Psoas muscle (tissue), 8 donors: Measurements from ENCODE around the gene FRYL. TPM values are rescaled to one million over a fixed set of nuclear protein-coding genes. Genes with fewer than 3 reads are reported as not detected.

ENCODE experiments used
- ATAC-seq, 4 donors: fragments of 200-7000 bp; cut with Tn5 transposase; one replicate each; pipeline ENCODE4 v1.9.1; 2020; ENCODE audit warnings: moderate library complexity in 3 of 4, mild to moderate bottlenecking in 2 of 4
- DNase-seq, 2 donors: peaks; one replicate each; pipeline ENCODE4 v3.0.0-alpha.2; 2020
- H3K27ac ChIP-seq: fragments of 200-600 bp; one replicate; pipeline ENCODE4 v1.8.0; 2022
- H3K27me3 ChIP-seq, 3 donors: fragments of 200-600 bp in 1 of 3; one replicate each; pipeline versions ENCODE4 v1.6.1 to v1.8.0; 2013 to 2022; ENCODE audit warnings: low read length in 2 of 3, mild to moderate bottlenecking in 2 of 3, moderate library complexity in 1 of 3; ENCODE audit not compliant: insufficient read depth in 3 of 3
- H3K36me3 ChIP-seq, 2 donors: fragments of 200-600 bp in 1 of 2; one replicate each; pipeline versions ENCODE4 v1.6.1 to v1.8.0; 2013 to 2022; ENCODE audit warnings: low read depth in 1 of 2, mild to moderate bottlenecking in 1 of 2, moderate library complexity in 1 of 2; ENCODE audit not compliant: insufficient read depth in 1 of 2
- H3K4me1 ChIP-seq: fragments of 200-600 bp; one replicate; pipeline ENCODE4 v1.8.0; 2022
- H3K4me3 ChIP-seq: fragments of 200-600 bp; one replicate; pipeline ENCODE4 v1.8.0; 2022; ENCODE audit warnings: mild to moderate bottlenecking
- H3K9me3 ChIP-seq: fragments of 200-600 bp; one replicate; pipeline ENCODE4 v1.8.0; 2022
- CTCF ChIP-seq: fragments of 200-600 bp; IDR thresholded peaks from one replicate; pipeline ENCODE4 v1.8.0; 2022; ENCODE audit warnings: antibody characterized with exemption
- WGBS, 3 donors: extraction: QIAGEN DNeasy Blood & Tissue Kit; methylation state at CpG; one replicate each; pipeline versions ENCODE4 v1.1.6 to v1.1.7; 2013; 5-methylcytosine and 5-hydroxymethylcytosine counted together
- intact Hi-C, 2 donors: fragments of 100-400 bp; cut with DNase I; formaldehyde crosslinking; loops; one replicate each; pipeline versions ENCODE4 v1.11.0 to v1.14.2; 2022
- polyA plus RNA-seq, 3 donors: library from polyadenylated mRNA; stranded (reverse); fragments of 200-250 nt; gene quantifications; one replicate each; pipeline ENCODE4 v1.2.3, GENCODE V29; 2013
- total RNA-seq, 4 donors: library from RNA; stranded (reverse); fragmentation: NEBNext Ultra II Directional in 2 of 4; extraction: Animal tissue kit (Norgen Biotek cat#: 25700) in 2 of 4; gene quantifications; one replicate each; pipeline versions ENCODE4 v1.2.1 to v1.2.4, GENCODE V29; 2021 to 2023
- donor health status: healthy with polysubstance abuse.
- donor health status: DM: no; HTN: no; CAD: no; lungs with moderate emphysema.
- donor health status: Bipolar disorder and iron deficiency.
- donor health status: healthy.
- donor health status: DM: yes; HTN: yes; CAD: no.
- donor health status: DM: no; HTN: no; CAD: no.
- donor health status: DM: no; HTN: no; CAD: no.
- donor health status: DM: yes; HTN: yes; CAD: no.

Gene FRYL
- total and polyA plus RNA-seq, 7 donors: 4.8 to 21.7 (median 15.0) TPM

- TF ChIP-seq CTCF: no peak
- DNase-seq (no peak), ATAC-seq (no peak)
- Histone ChIP-seq H3K4me1 (no peaks in the 10 kb centered on the region), H3K27ac (no peak overlapping the region), H3K36me3 (no peaks in the 10 kb centered on the region), H3K4me3 (no peak overlapping the region), H3K9me3 (no peaks in the 10 kb centered on the region), H3K27me3 (peaks cover 0 to 3% (median 1%) of the 10 kb centered on the region in 3 donors)
- 88 to 89% (median 88%) methylated on average over 6 of the region's 6 CpGs for WGBS, 3 donors
- intact Hi-C loops: no loop called here
Measured at GRCh38 chr4:48475770-48476169, 304.3 kb downstream of the FRYL start.

GRCh38 chr4:48472794-48473193 lies 307.3 kb downstream of the FRYL start:
- intact Hi-C loops: no loop called here
- ATAC-seq (no peak), DNase-seq (no peak)
- no peaks in the 10 kb centered on the region for H3K36me3 ChIP-seq
- 69 to 82% (median 70%) methylated on average over 1 of the region's 1 CpG for WGBS, 3 donors
- no peaks in the 10 kb centered on the region for H3K9me3 ChIP-seq
- peaks cover 0 to 3% (median 1%) of the 10 kb centered on the region in 3 donors for H3K27me3 ChIP-seq
- H3K4me3 ChIP-seq: no peak overlapping the region
- no peak overlapping the region for H3K27ac ChIP-seq
- H3K4me1 ChIP-seq: no peaks in the 10 kb centered on the region
- no peak for TF ChIP-seq CTCF

- DNase-seq (no peak), ATAC-seq (no peak)
- H3K27ac ChIP-seq: no peak overlapping the region
- H3K9me3 ChIP-seq: no peaks in the 10 kb centered on the region
- WGBS, 3 donors: 15 to 25% (median 18%) methylated on average over 2 of the region's 2 CpGs
- H3K4me1 ChIP-seq: no peaks in the 10 kb centered on the region
- intact Hi-C loops: no loop called here
- H3K36me3 ChIP-seq: no peaks in the 10 kb centered on the region
- no peak overlapping the region for H3K4me3 ChIP-seq
- no peak for TF ChIP-seq CTCF
- H3K27me3 ChIP-seq: peaks cover 0 to 3% (median 0%) of the 10 kb centered on the region in 3 donors
Measured at GRCh38 chr4:48470570-48470969, 309.5 kb downstream of the FRYL start.

- Histone ChIP-seq H3K27ac (no peak overlapping the region), H3K36me3 (no peaks in the 10 kb centered on the region), H3K4me1 (no peaks in the 10 kb centered on the region), H3K4me3 (no peak overlapping the region), H3K27me3 (peaks cover 0 to 3% (median 0%) of the 10 kb centered on the region in 3 donors), H3K9me3 (no peaks in the 10 kb centered on the region)
- no peak for DNase-seq
- no peak for TF ChIP-seq CTCF
- 59 to 88% (median 84%) methylated on average over 1 of the region's 1 CpG for WGBS, 3 donors
- no peak for ATAC-seq
- intact Hi-C loops: no loop called here
Measured at GRCh38 chr4:48470137-48470536, 309.9 kb downstream of the FRYL start.

GRCh38 chr4:48467891-48468290 lies 312.2 kb downstream of the FRYL start:
- no peak overlapping the region for H3K27ac ChIP-seq
- no peaks in the 10 kb centered on the region for H3K4me1 ChIP-seq
- no peaks in the 10 kb centered on the region for H3K27me3 ChIP-seq
- intact Hi-C loops: no loop called here
- TF ChIP-seq CTCF: no peak
- no peaks in the 10 kb centered on the region for H3K36me3 ChIP-seq
- WGBS, 3 donors: 61 to 74% (median 71%) methylated on average over 4 of the region's 5 CpGs
- ATAC-seq: no peak
- DNase-seq: no peak
- H3K9me3 ChIP-seq: peaks cover 3% of the 10 kb centered on the region
- H3K4me3 ChIP-seq: no peak overlapping the region
